Mesenchymal stem cell (in vitro differentiated cells and primary cell): ENCODE results near the gene IPPK.

Experiments
- DNase-seq: peaks from one replicate; pipeline ENCODE4 v3.0.0-alpha.2; 2013
- H2AFZ ChIP-seq: one replicate; pipeline ENCODE4 v1.6.1; 2013; ENCODE audit warnings: low read depth, mild to moderate bottlenecking, control low read depth, inconsistent platforms, low read length, moderate library complexity
- H2AK5ac ChIP-seq: 2 replicates; pipeline ENCODE4 v1.6.1; 2013; ENCODE audit warnings: low read length, moderate library complexity, mild to moderate bottlenecking, inconsistent platforms; ENCODE audit not compliant: severe bottlenecking
- H2BK120ac ChIP-seq: one replicate; pipeline ENCODE4 v1.6.1; 2013; ENCODE audit warnings: low read depth, mild to moderate bottlenecking, inconsistent platforms, low read length, moderate library complexity
- H2BK12ac ChIP-seq, 2 experiments: one replicate each; pipeline ENCODE4 v1.6.1; 2013; ENCODE audit warnings: inconsistent platforms in 2 of 2, low read length in 2 of 2, mild to moderate bottlenecking in 2 of 2, moderate library complexity in 2 of 2, control low read depth in 1 of 2
- H2BK15ac ChIP-seq: one replicate; pipeline ENCODE4 v1.6.1; 2013; ENCODE audit warnings: mild to moderate bottlenecking, low read depth, inconsistent platforms; ENCODE audit not compliant: poor library complexity, severe bottlenecking
- H2BK5ac ChIP-seq: 2 replicates; pipeline ENCODE4 v1.6.1; 2013; ENCODE audit warnings: low read depth, mild to moderate bottlenecking, low read length, control low read depth, inconsistent platforms; ENCODE audit not compliant: poor library complexity, severe bottlenecking
- H3K14ac ChIP-seq, 2 experiments: one replicate each; pipeline ENCODE4 v1.6.1; 2013; ENCODE audit warnings: inconsistent platforms in 2 of 2, low read length in 2 of 2, control low read depth in 1 of 2, mild to moderate bottlenecking in 1 of 2, moderate library complexity in 1 of 2
- H3K18ac ChIP-seq, 2 experiments: one replicate each; pipeline ENCODE4 v1.6.1; 2013; ENCODE audit warnings: inconsistent platforms in 2 of 2, low read length in 2 of 2, control low read depth in 1 of 2, low read depth in 1 of 2, mild to moderate bottlenecking in 1 of 2
- H3K23ac ChIP-seq, 2 experiments: one replicate each; pipeline ENCODE4 v1.6.1; 2013; ENCODE audit warnings: inconsistent platforms in 2 of 2, low read length in 2 of 2, mild to moderate bottlenecking in 2 of 2, moderate library complexity in 2 of 2, control low read depth in 1 of 2
- H3K27ac ChIP-seq: 2 replicates; pipeline ENCODE4 v1.5.1; 2013; ENCODE audit warnings: mild to moderate bottlenecking, moderate library complexity, low read length, control low read depth, inconsistent platforms; ENCODE audit not compliant: poor library complexity, severe bottlenecking
- H3K27me3 ChIP-seq, 2 experiments: 2 replicates each; pipeline versions ENCODE4 v1.6.1 to v1.7.0; 2013; ENCODE audit warnings: low read length in 2 of 2, mild to moderate bottlenecking in 2 of 2, moderate library complexity in 2 of 2, control low read depth in 1 of 2, inconsistent platforms in 1 of 2; ENCODE audit not compliant: control insufficient read depth in 1 of 2, insufficient read depth in 1 of 2
- H3K36me3 ChIP-seq, 2 experiments: 2 replicates each; pipeline versions ENCODE4 v1.6.1 to v1.7.0; 2013; ENCODE audit warnings: low read length in 2 of 2, control low read depth in 1 of 2, inconsistent platforms in 1 of 2, low read depth in 1 of 2, mild to moderate bottlenecking in 1 of 2; ENCODE audit not compliant: insufficient read depth in 2 of 2, control insufficient read depth in 1 of 2
- H3K4ac ChIP-seq, 2 experiments: one replicate each; pipeline ENCODE4 v1.6.1; 2013; ENCODE audit warnings: inconsistent platforms in 2 of 2, low read length in 2 of 2, mild to moderate bottlenecking in 2 of 2, moderate library complexity in 2 of 2, control low read depth in 1 of 2, low read depth in 1 of 2
- H3K4me1 ChIP-seq: 2 replicates; pipeline ENCODE4 v1.6.1; 2013; ENCODE audit warnings: low read depth, low read length, control low read depth; ENCODE audit not compliant: control insufficient read depth, insufficient read depth
- H3K4me2 ChIP-seq: 2 replicates; pipeline ENCODE4 v1.6.1; 2013; ENCODE audit warnings: low read length, mild to moderate bottlenecking, inconsistent platforms; ENCODE audit not compliant: poor library complexity, severe bottlenecking
- H3K4me3 ChIP-seq, 2 experiments: 2 replicates each; pipeline versions ENCODE4 v1.5.1 to v1.7.0; 2013; ENCODE audit warnings: low read length in 2 of 2, mild to moderate bottlenecking in 2 of 2, control low read depth in 1 of 2, low read depth in 1 of 2; ENCODE audit not compliant: insufficient read depth in 1 of 2
- H3K79me1 ChIP-seq: replicated peaks from 2 replicates; pipeline ENCODE4 v1.6.1; 2013; ENCODE audit warnings: mild to moderate bottlenecking, control low read depth, low read length, inconsistent platforms; ENCODE audit not compliant: poor library complexity, severe bottlenecking
- H3K9ac ChIP-seq: 2 replicates; pipeline ENCODE4 v1.7.0; 2013; ENCODE audit warnings: mild to moderate bottlenecking, low read length, moderate library complexity
- H3K9me3 ChIP-seq: 2 replicates; pipeline ENCODE4 v1.7.0; 2013; ENCODE audit warnings: mild to moderate bottlenecking, low read length; ENCODE audit not compliant: control insufficient read depth
- H4K8ac ChIP-seq: one replicate; pipeline ENCODE4 v1.6.1; 2013; ENCODE audit warnings: inconsistent platforms, mild to moderate bottlenecking, low read length, moderate library complexity
- H4K91ac ChIP-seq: one replicate; pipeline ENCODE4 v1.6.1; 2013; ENCODE audit warnings: mild to moderate bottlenecking, low read length, inconsistent platforms
- whole genome bisulfite sequencing: methylation state at CpG from one replicate; pipeline ENCODE4 v1.1.7; 2013; ENCODE audit warnings: mixed read lengths; 5-methylcytosine and 5-hydroxymethylcytosine counted together

IPPK gene

GRCh38 chr9:92657296-92658094 lies 12.4 kb downstream of the IPPK start:
- DNase-seq = peak; percentile 18
- Histone ChIP-seq H2AK5ac (no peak overlapping the region), H3K79me1 (peaks cover 58% of the 10 kb centered on the region), H3K4me1 (peaks cover 29% of the 10 kb centered on the region), H2BK5ac (no peak overlapping the region), H3K4me3 (no peak overlapping the region), H4K91ac (no peak overlapping the region), H3K4me2 (no peak overlapping the region), H2BK12ac (no peak overlapping the region), H2BK120ac (no peak overlapping the region), H4K8ac (no peak overlapping the region), H3K9ac (no peak overlapping the region), H3K27ac (no peak overlapping the region), H3K9me3 (no peaks in the 10 kb centered on the region), H2BK15ac (no peak overlapping the region), H3K14ac (peak overlapping the region in 1 of 2 experiments; percentile 10), H3K36me3 (peaks cover 25 to 57% of the 10 kb centered on the region in 2 experiments), H3K18ac (no peak overlapping the region), H3K23ac (no peak overlapping the region), H3K4ac (no peak overlapping the region), H3K27me3 (no peaks in the 10 kb centered on the region), H2AFZ (no peak overlapping the region)
- 93% methylated on average over 15 of the region's 17 CpGs for WGBS

- Histone ChIP-seq H2BK12ac (no peak overlapping the region), H3K79me1 (peaks cover 56% of the 10 kb centered on the region), H2BK15ac (no peak overlapping the region), H3K4me1 (peaks cover 29% of the 10 kb centered on the region), H2BK5ac (no peak overlapping the region), H3K18ac (no peak overlapping the region), H4K8ac (no peak overlapping the region), H3K4ac (no peak overlapping the region), H3K14ac (no peak overlapping the region), H3K27me3 (no peaks in the 10 kb centered on the region), H2BK120ac (no peak overlapping the region), H2AK5ac (no peak overlapping the region), H3K27ac (no peak overlapping the region), H3K9me3 (no peaks in the 10 kb centered on the region), H3K23ac (no peak overlapping the region), H3K36me3 (peaks cover 28 to 58% of the 10 kb centered on the region in 2 experiments), H4K91ac (no peak overlapping the region), H3K4me2 (no peak overlapping the region), H3K4me3 (no peak overlapping the region), H3K9ac (no peak overlapping the region), H2AFZ (no peak overlapping the region)
- 95% methylated on average over 11 of the region's 11 CpGs for WGBS
- DNase-seq = no peak
Measured at GRCh38 chr9:92656537-92656925, 13.4 kb downstream of the IPPK start.

GRCh38 chr9:92655896-92656536 lies 13.9 kb downstream of the IPPK start:
- Histone ChIP-seq H2BK12ac (no peak overlapping the region), H3K4me2 (no peak overlapping the region)

GRCh38 chr9:92655366-92655765 lies 14.6 kb downstream of the IPPK start:
- no peak overlapping the region for H3K14ac ChIP-seq

More at GRCh38 chr9:92655896-92656536, 13.9 kb downstream of the IPPK start:
- Histone ChIP-seq H3K36me3 (peaks cover 28 to 60% of the 10 kb centered on the region in 2 experiments), H2AK5ac (no peak overlapping the region), H2BK120ac (no peak overlapping the region), H2BK5ac (no peak overlapping the region), H3K23ac (no peak overlapping the region), H3K27ac (no peak overlapping the region), H3K9ac (no peak overlapping the region), H2AFZ (no peak overlapping the region), H4K91ac (no peak overlapping the region), H3K4ac (no peak overlapping the region), H4K8ac (no peak overlapping the region), H3K27me3 (no peaks in the 10 kb centered on the region), H3K79me1 (peaks cover 56% of the 10 kb centered on the region), H2BK15ac (no peak overlapping the region), H3K18ac (no peak overlapping the region), H3K9me3 (no peaks in the 10 kb centered on the region), H3K14ac (no peak overlapping the region), H3K4me1 (peaks cover 26% of the 10 kb centered on the region), H3K4me3 (no peak overlapping the region)
- WGBS = 97% methylated on average over 9 of the region's 9 CpGs
- DNase-seq = no peak

More at GRCh38 chr9:92655366-92655765, 14.6 kb downstream of the IPPK start:
- no peak overlapping the region for H2BK15ac ChIP-seq
- WGBS = 98% methylated on average over 7 of the region's 7 CpGs
- no peak overlapping the region for H2BK12ac ChIP-seq
- H3K9ac ChIP-seq = no peak overlapping the region
- no peak overlapping the region for H2AFZ ChIP-seq
- no peak overlapping the region for H2BK5ac ChIP-seq
- H4K8ac ChIP-seq = no peak overlapping the region
- no peak overlapping the region for H2BK120ac ChIP-seq
- no peak for DNase-seq
- H2AK5ac ChIP-seq = no peak overlapping the region
- no peak overlapping the region for H4K91ac ChIP-seq
- no peak overlapping the region for H3K23ac ChIP-seq
- no peaks in the 10 kb centered on the region for H3K9me3 ChIP-seq
- no peak overlapping the region for H3K27ac ChIP-seq
- peaks cover 28 to 65% of the 10 kb centered on the region in 2 experiments for H3K36me3 ChIP-seq
- no peak overlapping the region for H3K18ac ChIP-seq
- H3K4ac ChIP-seq = no peak overlapping the region
- H3K27me3 ChIP-seq = no peaks in the 10 kb centered on the region
- no peak overlapping the region for H3K4me3 ChIP-seq
- no peak overlapping the region for H3K4me2 ChIP-seq
- H3K79me1 ChIP-seq = peaks cover 59% of the 10 kb centered on the region
- H3K4me1 ChIP-seq = peaks cover 26% of the 10 kb centered on the region
